HUES6 (cell line): Measurements from ENCODE around the gene MTCL3.

Experiments used
- H3K27ac ChIP-seq: 2 replicates; pipeline ENCODE4 v1.7.0; 2013; ENCODE audit warnings: low read depth, mild to moderate bottlenecking, low read length, inconsistent platforms
- H3K27me3 ChIP-seq: 2 replicates; pipeline ENCODE4 v1.6.1; 2013; ENCODE audit warnings: low read length; ENCODE audit not compliant: control insufficient read depth, insufficient read depth
- H3K36me3 ChIP-seq: 2 replicates; pipeline ENCODE4 v1.6.1; 2013; ENCODE audit warnings: low read length; ENCODE audit not compliant: control insufficient read depth, insufficient read depth
- H3K4me1 ChIP-seq: 2 replicates; pipeline ENCODE4 v1.6.1; 2013; ENCODE audit warnings: low read length; ENCODE audit not compliant: control insufficient read depth, insufficient read depth
- H3K4me3 ChIP-seq: 2 replicates; pipeline ENCODE4 v1.5.1; 2013; ENCODE audit warnings: low read depth, low read length
- H3K9ac ChIP-seq: one replicate; pipeline ENCODE4 v1.6.1; 2013; ENCODE audit warnings: mild to moderate bottlenecking, low read length
- H3K9me3 ChIP-seq: 2 replicates; pipeline ENCODE4 v1.6.1; 2013; ENCODE audit warnings: low read depth, low read length; ENCODE audit not compliant: control insufficient read depth, insufficient read depth

The MTCL3 gene

GRCh38 chr6:127466416-127466815 lies 52.7 kb downstream of the MTCL3 start:
- H3K36me3 ChIP-seq, result no peaks in the 10 kb centered on the region
- no peaks in the 10 kb centered on the region for H3K9me3 ChIP-seq

GRCh38 chr6:127464881-127465459 lies 54.2 kb downstream of the MTCL3 start:
- Histone ChIP-seq H3K27ac (no peak overlapping the region), H3K9ac (no peak overlapping the region), H3K36me3 (no peaks in the 10 kb centered on the region), H3K27me3 (no peaks in the 10 kb centered on the region), H3K4me3 (no peak overlapping the region), H3K4me1 (no peaks in the 10 kb centered on the region), H3K9me3 (no peaks in the 10 kb centered on the region)

More at GRCh38 chr6:127466416-127466815, 52.7 kb downstream of the MTCL3 start:
- Histone ChIP-seq H3K4me3 (no peak overlapping the region), H3K27me3 (no peaks in the 10 kb centered on the region), H3K9ac (no peak overlapping the region), H3K27ac (no peak overlapping the region), H3K4me1 (no peaks in the 10 kb centered on the region)

GRCh38 chr6:127464161-127464880 lies 54.8 kb downstream of the MTCL3 start:
- Histone ChIP-seq H3K4me3 (no peak overlapping the region), H3K27ac (no peak overlapping the region), H3K27me3 (no peaks in the 10 kb centered on the region), H3K36me3 (no peaks in the 10 kb centered on the region), H3K9me3 (no peaks in the 10 kb centered on the region), H3K9ac (no peak overlapping the region), H3K4me1 (peaks cover 3% of the 10 kb centered on the region; the same call in 1 of the 2 replicates)

GRCh38 chr6:127463056-127463455 lies 56.1 kb downstream of the MTCL3 start:
- H3K9me3 ChIP-seq, result no peaks in the 10 kb centered on the region
- no peaks in the 10 kb centered on the region for H3K27me3 ChIP-seq
- H3K4me1 ChIP-seq, result peaks cover 15% of the 10 kb centered on the region; the same call in 1 of the 2 replicates
- H3K36me3 ChIP-seq, result no peaks in the 10 kb centered on the region
- no peak overlapping the region for H3K4me3 ChIP-seq
- no peak overlapping the region for H3K27ac ChIP-seq
- H3K9ac ChIP-seq, result no peak overlapping the region

- H3K9ac ChIP-seq, result no peak overlapping the region
- no peaks in the 10 kb centered on the region for H3K36me3 ChIP-seq
- no peaks in the 10 kb centered on the region for H3K27me3 ChIP-seq
- H3K27ac ChIP-seq, result no peak overlapping the region
- no peaks in the 10 kb centered on the region for H3K9me3 ChIP-seq
- no peak overlapping the region for H3K4me3 ChIP-seq
- peaks cover 22% of the 10 kb centered on the region; the same call in 1 of the 2 replicates for H3K4me1 ChIP-seq
Measured at GRCh38 chr6:127462376-127462775, 56.8 kb downstream of the MTCL3 start.

DNA sequence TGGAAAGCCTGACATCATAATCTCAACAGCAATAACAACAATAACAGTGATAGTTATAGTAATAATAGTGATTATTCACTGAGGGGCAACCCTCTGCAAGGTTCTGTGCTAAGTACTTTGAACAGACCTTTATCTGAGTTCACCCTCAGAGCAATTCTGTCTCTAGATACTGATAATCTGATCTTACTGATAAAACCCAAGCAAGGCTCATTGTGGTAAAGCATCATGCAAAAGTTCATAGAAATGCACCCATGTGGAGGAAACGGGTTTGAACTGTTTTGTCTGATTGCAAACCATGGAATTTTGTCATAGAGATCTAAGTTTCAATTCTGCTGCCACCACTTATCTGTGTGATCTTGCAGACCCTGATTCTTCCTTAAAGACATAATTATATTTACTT lies 58.7 kb downstream of the MTCL3 start:
- Histone ChIP-seq H3K4me3 (no peak overlapping the region), H3K27ac (no peak overlapping the region), H3K27me3 (no peaks in the 10 kb centered on the region), H3K4me1 (peaks cover 27% of the 10 kb centered on the region; the same call in 1 of the 2 replicates), H3K9ac (no peak overlapping the region), H3K9me3 (no peaks in the 10 kb centered on the region), H3K36me3 (no peaks in the 10 kb centered on the region)

DNA sequence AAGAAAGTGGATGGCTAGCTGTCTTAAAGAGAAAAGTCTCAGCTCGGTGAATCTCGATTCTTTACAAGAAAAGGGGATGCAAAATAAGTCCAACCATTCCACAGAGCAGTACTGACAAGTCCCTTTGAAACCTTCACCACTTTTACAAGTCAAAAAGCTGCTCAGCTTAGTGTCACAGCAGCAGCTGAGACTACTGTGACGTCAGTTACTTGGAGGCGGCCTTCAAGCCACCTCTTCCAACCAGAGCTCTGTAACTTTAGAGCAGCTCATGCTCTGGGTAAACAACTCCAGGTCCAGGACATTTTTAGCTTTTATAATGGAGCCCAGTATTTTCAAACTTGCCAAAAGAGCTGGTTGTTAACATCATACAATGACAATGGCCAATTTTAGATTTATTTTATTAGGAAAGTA lies 59.9 kb downstream of the MTCL3 start, which contains the start of gene KIAA0408:
TSS of gene KIAA0408 (minus strand) at position 159 of the 411 bp plus-strand sequence. CDS start 5,408 bp downstream, outside the sequence.
- Histone ChIP-seq H3K36me3 (no peaks in the 10 kb centered on the region), H3K27ac (no peak within 1 kb of the TSS), H3K4me3 (no peak within 1 kb of the TSS), H3K27me3 (no peaks in the 10 kb centered on the region), H3K9ac (no peak within 1 kb of the TSS), H3K4me1 (peaks cover 27% of the 10 kb centered on the region; the same call in 1 of the 2 replicates), H3K9me3 (no peaks in the 10 kb centered on the region)

GRCh38 chr6:127458817-127459216 lies 60.3 kb downstream of the MTCL3 start:
- Histone ChIP-seq H3K27ac (no peak overlapping the region), H3K36me3 (no peaks in the 10 kb centered on the region), H3K4me1 (peaks cover 27% of the 10 kb centered on the region; the same call in 1 of the 2 replicates), H3K4me3 (no peak overlapping the region), H3K9me3 (no peaks in the 10 kb centered on the region), H3K27me3 (no peaks in the 10 kb centered on the region), H3K9ac (no peak overlapping the region)

GRCh38 chr6:127458222-127458621 lies 60.9 kb downstream of the MTCL3 start:
- Histone ChIP-seq H3K36me3 (no peaks in the 10 kb centered on the region), H3K27ac (no peak overlapping the region), H3K4me3 (no peak overlapping the region), H3K9me3 (no peaks in the 10 kb centered on the region), H3K4me1 (peaks cover 27% of the 10 kb centered on the region; the same call in 1 of the 2 replicates), H3K27me3 (no peaks in the 10 kb centered on the region), H3K9ac (no peak overlapping the region)

DNA sequence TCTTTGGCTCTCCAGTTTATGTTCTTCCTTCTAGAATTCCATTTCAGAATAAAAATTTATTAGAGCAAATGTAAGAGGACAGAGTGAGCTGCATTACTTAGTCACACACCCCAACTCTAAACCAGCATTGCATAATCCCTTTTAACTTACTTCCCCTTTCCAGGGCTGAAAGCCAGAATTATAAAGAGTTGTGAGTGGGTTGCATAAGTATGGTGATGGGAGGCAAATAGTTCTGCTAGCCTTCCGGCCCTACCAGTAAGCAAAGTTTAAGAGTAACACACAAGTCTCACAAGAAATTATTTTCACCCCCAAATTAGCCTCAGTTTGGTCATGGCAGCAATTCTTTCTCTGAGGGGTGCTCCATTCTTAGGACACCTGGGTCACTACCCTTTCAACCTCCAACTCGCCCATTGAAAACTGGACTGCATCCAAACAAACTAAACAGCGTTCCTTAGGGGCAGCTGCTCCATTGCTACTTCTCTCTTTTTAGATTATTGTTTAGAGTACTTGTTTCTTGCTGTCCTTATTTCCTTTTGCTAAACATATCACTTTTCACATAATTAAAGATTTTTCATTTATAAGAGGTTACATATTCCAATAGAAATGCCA lies 61.6 kb downstream of the MTCL3 start:
- Histone ChIP-seq H3K4me1 (peaks cover 27% of the 10 kb centered on the region; the same call in 1 of the 2 replicates), H3K9ac (no peak overlapping the region), H3K36me3 (no peaks in the 10 kb centered on the region), H3K27me3 (no peaks in the 10 kb centered on the region), H3K27ac (no peak overlapping the region), H3K9me3 (no peaks in the 10 kb centered on the region), H3K4me3 (no peak overlapping the region; the same call in 1 of the 2 replicates)

DNA sequence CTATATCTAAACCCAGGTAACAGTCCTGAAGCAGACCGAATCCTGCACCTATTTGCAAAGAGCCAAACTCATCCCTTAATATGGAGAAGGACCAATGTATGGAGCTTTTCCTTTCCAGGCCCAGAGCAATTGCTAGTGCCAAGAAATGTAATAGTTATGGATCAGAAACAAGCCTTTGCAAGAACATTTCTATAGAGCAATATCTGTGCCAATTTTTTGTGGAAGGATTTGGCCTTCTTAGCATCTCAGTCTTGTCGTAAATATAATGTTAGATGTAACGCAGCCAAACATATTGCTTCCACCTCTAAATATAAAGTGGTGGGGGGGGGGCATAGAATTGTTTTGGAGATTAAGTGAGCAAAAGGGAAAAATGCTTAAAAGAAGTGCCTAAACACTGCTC lies 62.7 kb downstream of the MTCL3 start:
- H3K4me1 ChIP-seq, result peaks cover 27% of the 10 kb centered on the region; the same call in 1 of the 2 replicates
- no peak overlapping the region for H3K9ac ChIP-seq
- no peaks in the 10 kb centered on the region for H3K9me3 ChIP-seq
- H3K4me3 ChIP-seq, result no peak overlapping the region
- no peak overlapping the region for H3K27ac ChIP-seq
- H3K36me3 ChIP-seq, result no peaks in the 10 kb centered on the region
- no peaks in the 10 kb centered on the region for H3K27me3 ChIP-seq
